Measurements from ENCODE around the gene YWHAH. TPM values are rescaled to one million over a fixed set of nuclear protein-coding genes. Genes with fewer than 3 reads are reported as not detected.

YWHAH gene
- total RNA-seq, 2 experiments from 2014 or later: 113 to 145 TPM

GRCh38 chr22:31909977-31910376 lies 34.4 kb upstream of the YWHAH start:
- intact Hi-C loops (cut with micrococcal nuclease; ENCODE audit: unreplicated experiment): no loop called here
- no peaks in the 10 kb centered on the region for H3K9me3 ChIP-seq (ENCODE audit: low read length)
- no peak overlapping the region for H3K4me2 ChIP-seq (ENCODE audit: low read length)
- no peaks in the 10 kb centered on the region for H3K4me1 ChIP-seq (ENCODE audit: insufficient read depth, low read length, poor library complexity, severe bottlenecking)
- no peaks in the 10 kb centered on the region for H3K9me2 ChIP-seq (ENCODE audit: insufficient read depth, low read length)
- ChIA-PET CTCF (ENCODE audit: unreplicated experiment) (interaction anchor here (0.6 kb wide), 1 partner anchor 145 kb away, joined by 3 read pairs; no protein-coding TSS in a partner anchor), POLR2A (no interaction called here)
- H3K4me3 ChIP-seq (ENCODE audit: low read depth, low read length, poor library complexity, severe bottlenecking): no peak overlapping the region
- no peaks in the 10 kb centered on the region for H4K20me1 ChIP-seq (ENCODE audit: insufficient read depth, low read length)
- H2AFZ ChIP-seq (ENCODE audit: low read length): no peak overlapping the region
- H3K36me3 ChIP-seq (ENCODE audit: insufficient read depth, low read length): peaks cover 19% of the 10 kb centered on the region
- TF ChIP-seq CTCF (conservative IDR thresholded peaks at IDR 0.05; ENCODE audit: low read length) (no peak), EZH2phosphoT487 (IDR thresholded peaks at IDR 0.05; ENCODE audit: borderline replicate concordance, low read depth, low read length) (no peak)
- H3K27ac ChIP-seq (ENCODE audit: low read depth, low read length, poor library complexity, severe bottlenecking): no peak overlapping the region
- no peaks in the 10 kb centered on the region for H3K79me2 ChIP-seq (ENCODE audit: insufficient read depth, low read depth, low read length)
- no TSS peak for BruUV-seq (replicated peaks)
- no peak for DNase-seq (ENCODE audit: low spot score)

GRCh38 chr22:31911565-31912406 lies 32.5 kb upstream of the YWHAH start:
- H2AFZ ChIP-seq (ENCODE audit: low read length): no peak overlapping the region
- H3K4me2 ChIP-seq (ENCODE audit: low read length): no peak overlapping the region
- no peak for DNase-seq (ENCODE audit: low spot score)
- H3K79me2 ChIP-seq (ENCODE audit: insufficient read depth, low read depth, low read length): no peaks in the 10 kb centered on the region
- H3K27ac ChIP-seq (ENCODE audit: low read depth, low read length, poor library complexity, severe bottlenecking): no peak overlapping the region
- H3K36me3 ChIP-seq (ENCODE audit: insufficient read depth, low read length): peaks cover 11% of the 10 kb centered on the region
- H3K9me2 ChIP-seq (ENCODE audit: insufficient read depth, low read length): no peaks in the 10 kb centered on the region
- BruUV-seq (replicated peaks): no TSS peak
- peaks cover 2% of the 10 kb centered on the region for H3K4me1 ChIP-seq (ENCODE audit: insufficient read depth, low read length, poor library complexity, severe bottlenecking)
- H3K9me3 ChIP-seq (ENCODE audit: low read length): no peaks in the 10 kb centered on the region
- no peaks in the 10 kb centered on the region for H4K20me1 ChIP-seq (ENCODE audit: insufficient read depth, low read length)
- intact Hi-C loops (cut with micrococcal nuclease; ENCODE audit: unreplicated experiment): no loop called here
- H3K4me3 ChIP-seq (ENCODE audit: low read depth, low read length, poor library complexity, severe bottlenecking): no peak overlapping the region
- ChIA-PET CTCF (ENCODE audit: unreplicated experiment) (no interaction called here), POLR2A (no interaction called here)
- TF ChIP-seq CTCF (conservative IDR thresholded peaks at IDR 0.05; ENCODE audit: low read length): no peak
- TF ChIP-seq EZH2phosphoT487 (IDR thresholded peaks at IDR 0.05; ENCODE audit: borderline replicate concordance, low read depth, low read length): no peak

- H3K4me3 ChIP-seq (ENCODE audit: low read depth, low read length, poor library complexity, severe bottlenecking): no peak overlapping the region
- H3K4me1 ChIP-seq (ENCODE audit: insufficient read depth, low read length, poor library complexity, severe bottlenecking): peaks cover 8% of the 10 kb centered on the region
- no peak for DNase-seq (ENCODE audit: low spot score)
- ChIA-PET CTCF (ENCODE audit: unreplicated experiment) (no interaction called here), POLR2A (interaction anchor here (0.6 to 1.0 kb wide), 2 partner anchors 58 to 710 kb away, joined by 4 to 5 read pairs; no protein-coding TSS in a partner anchor)
- H4K20me1 ChIP-seq (ENCODE audit: insufficient read depth, low read length): no peaks in the 10 kb centered on the region
- no peak overlapping the region for H3K27ac ChIP-seq (ENCODE audit: low read depth, low read length, poor library complexity, severe bottlenecking)
- no peaks in the 10 kb centered on the region for H3K9me2 ChIP-seq (ENCODE audit: insufficient read depth, low read length)
- intact Hi-C loops (cut with micrococcal nuclease; ENCODE audit: unreplicated experiment): no loop called here
- no peaks in the 10 kb centered on the region for H3K79me2 ChIP-seq (ENCODE audit: insufficient read depth, low read depth, low read length)
- no TSS peak for BruUV-seq (replicated peaks)
- H3K9me3 ChIP-seq (ENCODE audit: low read length): no peaks in the 10 kb centered on the region
- H3K4me2 ChIP-seq (ENCODE audit: low read length): no peak overlapping the region
- no peak for TF ChIP-seq EZH2phosphoT487 (IDR thresholded peaks at IDR 0.05; ENCODE audit: borderline replicate concordance, low read depth, low read length)
- no peak for TF ChIP-seq CTCF (conservative IDR thresholded peaks at IDR 0.05; ENCODE audit: low read length)
- no peak overlapping the region for H2AFZ ChIP-seq (ENCODE audit: low read length)
- peaks cover 11% of the 10 kb centered on the region; the same call in 1 of the 2 replicates for H3K36me3 ChIP-seq (ENCODE audit: insufficient read depth, low read length)
These were observed 32.0 kb upstream of the YWHAH start for GRCh38 chr22:31912407-31912743.
